Measurements from ENCODE around the gene INTS6. TPM values are rescaled to one million over a fixed set of nuclear protein-coding genes. Genes with fewer than 3 reads are reported as not detected.

INTS6 gene
- total RNA-seq, 1 donor, result 40.5 TPM

DNA sequence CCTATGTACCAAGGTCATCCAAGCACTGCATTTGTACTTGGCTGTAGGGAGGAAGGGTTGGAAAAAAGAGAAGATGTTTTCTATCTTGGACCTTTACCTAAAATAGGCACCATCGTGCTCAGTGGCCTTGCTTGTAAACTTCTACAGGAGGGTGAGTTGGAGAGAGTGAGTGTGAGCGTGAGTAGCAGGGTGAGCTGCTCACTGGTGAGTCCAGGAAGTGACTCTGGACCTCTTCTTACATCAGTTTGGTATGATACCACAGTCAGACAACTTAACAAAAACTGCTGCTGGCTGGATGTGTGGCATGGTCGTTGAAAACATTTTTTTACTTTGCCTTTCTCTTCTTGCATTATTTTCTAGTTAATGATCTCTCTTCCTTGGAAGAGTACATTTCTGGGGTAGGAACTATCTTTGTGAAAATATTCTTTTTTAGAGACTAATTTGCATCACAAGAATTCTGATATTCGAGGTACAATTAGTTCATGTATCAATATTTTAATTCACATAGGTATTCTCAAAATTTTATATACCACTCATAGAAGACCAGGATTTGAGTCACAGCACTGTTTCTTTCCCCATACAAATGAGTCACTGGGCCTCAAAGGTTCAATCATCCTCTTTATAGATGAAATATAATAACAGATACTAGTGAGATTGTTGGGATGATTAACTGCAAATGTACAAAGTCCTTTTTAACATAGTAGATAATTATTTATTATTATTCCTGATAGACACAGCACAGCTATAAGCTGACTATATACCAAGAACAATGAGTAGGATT lies 112.7 kb downstream of the INTS6 start:
- Histone ChIP-seq H3K4me3 (ENCODE audit: insufficient read depth, low read length) (no peak overlapping the region), H3K4me1 (ENCODE audit: insufficient read depth, low read length) (peaks cover 21% of the 10 kb centered on the region), H3K27ac (ENCODE audit: low read depth, low read length) (no peak overlapping the region), H3K79me2 (ENCODE audit: insufficient read depth, low read length) (no peaks in the 10 kb centered on the region), H4K20me1 (ENCODE audit: insufficient read depth, low read length) (no peaks in the 10 kb centered on the region), H3K4me2 (ENCODE audit: insufficient read depth, low read length) (no peak overlapping the region), H3K27me3 (ENCODE audit: insufficient read depth, low read length) (no peaks in the 10 kb centered on the region), H3K36me3 (ENCODE audit: insufficient read depth, low read length) (no peaks in the 10 kb centered on the region), H2AFZ (ENCODE audit: low read length) (no peak overlapping the region), H3K9me3 (ENCODE audit: low read depth, low read length) (no peaks in the 10 kb centered on the region)
- TF ChIP-seq, protein P1, sequence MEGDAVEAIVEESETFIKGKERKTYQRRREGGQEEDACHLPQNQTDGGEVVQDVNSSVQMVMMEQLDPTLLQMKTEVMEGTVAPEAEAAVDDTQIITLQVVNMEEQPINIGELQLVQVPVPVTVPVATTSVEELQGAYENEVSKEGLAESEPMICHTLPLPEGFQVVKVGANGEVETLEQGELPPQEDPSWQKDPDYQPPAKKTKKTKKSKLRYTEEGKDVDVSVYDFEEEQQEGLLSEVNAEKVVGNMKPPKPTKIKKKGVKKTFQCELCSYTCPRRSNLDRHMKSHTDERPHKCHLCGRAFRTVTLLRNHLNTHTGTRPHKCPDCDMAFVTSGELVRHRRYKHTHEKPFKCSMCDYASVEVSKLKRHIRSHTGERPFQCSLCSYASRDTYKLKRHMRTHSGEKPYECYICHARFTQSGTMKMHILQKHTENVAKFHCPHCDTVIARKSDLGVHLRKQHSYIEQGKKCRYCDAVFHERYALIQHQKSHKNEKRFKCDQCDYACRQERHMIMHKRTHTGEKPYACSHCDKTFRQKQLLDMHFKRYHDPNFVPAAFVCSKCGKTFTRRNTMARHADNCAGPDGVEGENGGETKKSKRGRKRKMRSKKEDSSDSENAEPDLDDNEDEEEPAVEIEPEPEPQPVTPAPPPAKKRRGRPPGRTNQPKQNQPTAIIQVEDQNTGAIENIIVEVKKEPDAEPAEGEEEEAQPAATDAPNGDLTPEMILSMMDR (IDR thresholded peaks at IDR 0.05; ENCODE audit: extremely low read depth, low read depth, low read length), result no peak
- peak; percentile 78 for DNase-seq (ENCODE audit: insufficient read length, low spot score, missing footprints)

DNA sequence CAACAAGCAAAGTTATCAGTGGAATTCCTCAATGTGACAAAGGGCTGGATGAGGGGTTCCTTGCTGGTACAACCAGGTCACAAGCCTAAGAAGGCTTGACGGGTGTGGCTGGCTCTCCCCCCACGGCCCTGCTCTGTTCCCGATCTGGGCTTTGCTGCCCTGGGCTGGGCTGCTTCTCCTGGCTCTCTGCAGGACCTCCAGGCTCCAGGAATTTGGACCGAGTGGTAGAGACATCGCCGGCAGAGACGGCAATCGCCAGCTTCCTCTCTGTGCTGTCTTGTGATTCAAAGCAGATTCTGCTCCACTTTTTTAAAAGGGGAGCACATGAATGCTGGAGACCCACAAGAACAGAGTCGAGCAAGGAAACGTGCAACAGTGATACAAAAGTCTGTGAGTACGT lies 113.5 kb downstream of the INTS6 start, which contains the start of gene SERPINE3:
TSS of gene SERPINE3 (plus strand) at position 338 of the 400 bp plus-strand sequence. CDS start 1,401 bp downstream, outside the sequence.
- no peaks in the 10 kb centered on the region for H3K36me3 ChIP-seq (ENCODE audit: insufficient read depth, low read length)
- no peaks in the 10 kb centered on the region for H3K9me3 ChIP-seq (ENCODE audit: low read depth, low read length)
- H3K79me2 ChIP-seq (ENCODE audit: insufficient read depth, low read length), result no peaks in the 10 kb centered on the region
- H3K4me2 ChIP-seq (ENCODE audit: insufficient read depth, low read length), result no peak within 1 kb of the TSS
- H3K4me3 ChIP-seq (ENCODE audit: insufficient read depth, low read length), result no peak within 1 kb of the TSS
- no peak within 1 kb of the TSS for H3K27ac ChIP-seq (ENCODE audit: low read depth, low read length)
- H4K20me1 ChIP-seq (ENCODE audit: insufficient read depth, low read length), result no peaks in the 10 kb centered on the region
- TF ChIP-seq, protein P1 (IDR thresholded peaks at IDR 0.05; ENCODE audit: extremely low read depth, low read depth, low read length), result no peak
- H2AFZ ChIP-seq (ENCODE audit: low read length), result no peak within 1 kb of the TSS
- H3K27me3 ChIP-seq (ENCODE audit: insufficient read depth, low read length), result no peaks in the 10 kb centered on the region
- DNase-seq (ENCODE audit: insufficient read length, low spot score, missing footprints), result no peak
- H3K4me1 ChIP-seq (ENCODE audit: insufficient read depth, low read length), result peaks cover 21% of the 10 kb centered on the region

DNA sequence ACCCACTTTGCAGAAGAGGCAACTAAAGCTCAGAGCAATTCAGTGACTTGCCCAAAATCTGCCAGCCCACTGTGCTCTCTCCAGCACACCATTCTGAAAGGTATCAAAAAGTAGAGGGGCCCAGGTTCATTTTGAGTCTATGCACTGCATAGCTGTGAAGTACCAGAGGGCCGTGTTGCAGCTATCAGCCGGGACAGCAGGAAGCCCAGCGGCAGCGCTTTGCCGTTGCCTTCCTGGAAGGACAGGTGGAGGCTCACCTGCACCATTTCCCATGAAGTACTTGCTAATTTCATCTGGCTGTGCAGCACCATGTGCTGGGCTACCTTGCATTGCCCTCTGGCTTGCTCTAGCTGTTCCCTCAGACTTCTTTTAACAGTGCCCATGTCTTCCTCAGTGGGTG lies 116.1 kb downstream of the INTS6 start:
- no peaks in the 10 kb centered on the region for H3K36me3 ChIP-seq (ENCODE audit: insufficient read depth, low read length)
- H4K20me1 ChIP-seq (ENCODE audit: insufficient read depth, low read length), result no peaks in the 10 kb centered on the region
- no peaks in the 10 kb centered on the region for H3K9me3 ChIP-seq (ENCODE audit: low read depth, low read length)
- no peak overlapping the region for H2AFZ ChIP-seq (ENCODE audit: low read length)
- no peaks in the 10 kb centered on the region for H3K79me2 ChIP-seq (ENCODE audit: insufficient read depth, low read length)
- TF ChIP-seq, protein P1 (IDR thresholded peaks at IDR 0.05; ENCODE audit: extremely low read depth, low read depth, low read length), result no peak
- no peak overlapping the region for H3K27ac ChIP-seq (ENCODE audit: low read depth, low read length)
- peaks cover 11% of the 10 kb centered on the region for H3K4me1 ChIP-seq (ENCODE audit: insufficient read depth, low read length)
- H3K4me3 ChIP-seq (ENCODE audit: insufficient read depth, low read length), result no peak overlapping the region
- no peak overlapping the region for H3K4me2 ChIP-seq (ENCODE audit: insufficient read depth, low read length)
- H3K27me3 ChIP-seq (ENCODE audit: insufficient read depth, low read length), result no peaks in the 10 kb centered on the region
- no peak for DNase-seq (ENCODE audit: insufficient read length, low spot score, missing footprints)

DNA sequence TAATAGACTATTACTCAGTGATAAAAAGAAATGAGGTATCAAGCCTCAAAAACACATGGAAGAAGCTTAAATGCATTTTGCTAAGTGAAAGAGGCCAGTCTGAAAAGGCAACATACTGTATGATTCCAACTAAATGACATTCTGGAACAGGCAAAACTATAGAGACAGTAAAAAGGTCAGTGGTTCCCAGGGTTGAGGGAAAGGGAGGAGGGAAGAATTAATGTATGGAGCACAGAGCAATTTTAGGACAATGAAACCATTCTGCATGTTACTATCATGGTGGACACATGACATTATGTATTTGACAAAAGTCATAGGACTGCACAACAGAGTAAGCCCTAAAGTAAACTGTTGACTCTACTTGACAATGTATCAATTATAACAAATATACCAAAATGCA lies 119.0 kb downstream of the INTS6 start:
- Histone ChIP-seq H3K4me1 (ENCODE audit: insufficient read depth, low read length) (peaks cover 20% of the 10 kb centered on the region), H4K20me1 (ENCODE audit: insufficient read depth, low read length) (no peaks in the 10 kb centered on the region), H3K36me3 (ENCODE audit: insufficient read depth, low read length) (no peaks in the 10 kb centered on the region), H3K4me3 (ENCODE audit: insufficient read depth, low read length) (no peak overlapping the region), H3K4me2 (ENCODE audit: insufficient read depth, low read length) (no peak overlapping the region), H2AFZ (ENCODE audit: low read length) (no peak overlapping the region), H3K79me2 (ENCODE audit: insufficient read depth, low read length) (no peaks in the 10 kb centered on the region), H3K9me3 (ENCODE audit: low read depth, low read length) (no peaks in the 10 kb centered on the region), H3K27me3 (ENCODE audit: insufficient read depth, low read length) (no peaks in the 10 kb centered on the region), H3K27ac (ENCODE audit: low read depth, low read length) (no peak overlapping the region)
- TF ChIP-seq, protein P1 (IDR thresholded peaks at IDR 0.05; ENCODE audit: extremely low read depth, low read depth, low read length), result no peak
- no peak for DNase-seq (ENCODE audit: insufficient read length, low spot score, missing footprints)
